HL-60/S4 treated with retinoic acid at 250 ng/mL for 4 days and 3 days (cell line): ENCODE measurements around the gene LARP4.

Experiments
- in situ Hi-C: fragments of 300-500 bp; cut with MboI; formaldehyde crosslinking; loops from 2 replicates; pipeline ENCODE4 v1.7.0; 2022; ENCODE audit warnings: low sequenced_read_pairs

Gene LARP4

DNA sequence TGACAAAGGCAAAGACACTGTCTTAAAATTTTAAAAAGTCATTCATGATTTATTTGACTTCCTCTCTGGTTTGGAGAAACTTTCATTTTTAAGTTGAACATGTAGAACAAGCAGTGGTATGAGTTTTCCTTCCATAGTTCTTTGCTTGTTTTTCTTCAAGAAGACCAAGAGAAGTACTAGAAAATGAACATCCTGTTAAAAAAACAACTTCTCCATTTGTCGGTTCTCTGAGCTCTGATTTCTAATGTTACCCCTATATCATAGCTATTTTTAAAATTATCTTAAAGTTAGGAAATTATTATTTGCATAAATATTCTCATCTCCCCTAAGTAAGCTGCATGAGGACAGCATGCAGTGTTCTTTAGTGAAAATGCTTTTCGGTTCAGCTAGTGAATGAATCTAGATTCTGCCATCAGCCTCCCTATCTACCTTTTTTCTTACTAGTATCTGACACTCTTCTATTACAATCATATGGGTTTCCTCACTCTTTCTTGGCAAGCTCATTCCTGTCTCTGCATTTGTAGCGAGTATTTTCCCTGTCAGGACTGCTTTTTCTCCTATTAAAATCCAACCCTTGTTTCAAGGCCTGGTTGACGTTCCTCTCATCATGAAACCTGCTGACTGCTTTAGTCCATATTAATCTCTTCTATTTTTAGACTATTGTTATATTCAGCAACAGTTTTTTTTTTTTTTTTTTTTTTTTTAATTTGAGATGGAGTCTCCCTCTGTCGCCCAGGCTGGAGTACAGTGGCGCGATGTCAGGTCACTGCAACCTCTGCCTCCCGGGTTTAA, 119.9 kb downstream of the LARP4 start:
- in situ Hi-C loops = loop anchor here (25.0 kb wide), 1 partner anchor 792 kb away; the partner anchor contains the start of gene BIN2

DNA sequence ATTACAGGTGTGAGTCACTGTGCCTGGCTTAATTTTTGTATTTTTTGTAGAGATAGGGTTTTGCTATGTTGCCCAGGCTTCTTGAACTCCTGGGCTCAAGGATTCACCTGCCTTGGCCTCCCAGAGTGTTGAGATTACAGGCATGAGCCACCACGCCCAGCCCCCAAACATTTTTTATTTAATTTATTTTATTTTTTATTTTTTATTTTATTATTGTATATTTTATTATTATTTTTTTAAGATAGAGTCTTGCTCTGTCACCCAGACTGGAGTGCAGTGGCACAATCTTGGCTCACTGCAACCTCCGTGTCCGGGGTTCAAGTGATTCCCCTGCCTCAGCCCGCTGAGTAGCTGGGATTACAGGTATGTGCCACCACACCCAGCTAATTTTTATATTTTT, 121.1 kb downstream of the LARP4 start:
- in situ Hi-C loops = loop anchor here (25.0 kb wide), 1 partner anchor 791 kb away; the partner anchor contains the start of gene BIN2

DNA sequence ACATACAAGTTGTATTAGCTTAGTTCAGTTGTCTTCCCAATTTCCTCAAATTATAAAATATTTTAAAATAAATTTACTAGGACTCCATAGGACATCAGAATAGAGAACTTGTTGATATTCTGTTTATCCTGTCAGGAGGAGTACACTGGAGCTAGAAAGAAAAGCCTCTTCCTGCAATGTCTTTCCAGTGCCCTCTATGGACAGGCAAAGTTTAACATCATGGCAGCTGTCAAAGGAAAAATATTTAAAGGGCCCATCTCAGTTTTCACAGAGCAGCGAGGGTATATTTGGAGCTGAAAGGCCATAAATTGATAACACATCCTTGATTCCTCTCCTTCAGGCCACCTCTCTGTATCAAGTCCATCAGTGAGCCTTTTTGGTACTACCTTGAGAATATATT, 123.1 kb downstream of the LARP4 start:
- in situ Hi-C loops = loop anchor here (25.0 kb wide), 1 partner anchor 789 kb away; the partner anchor contains the start of gene BIN2

DNA sequence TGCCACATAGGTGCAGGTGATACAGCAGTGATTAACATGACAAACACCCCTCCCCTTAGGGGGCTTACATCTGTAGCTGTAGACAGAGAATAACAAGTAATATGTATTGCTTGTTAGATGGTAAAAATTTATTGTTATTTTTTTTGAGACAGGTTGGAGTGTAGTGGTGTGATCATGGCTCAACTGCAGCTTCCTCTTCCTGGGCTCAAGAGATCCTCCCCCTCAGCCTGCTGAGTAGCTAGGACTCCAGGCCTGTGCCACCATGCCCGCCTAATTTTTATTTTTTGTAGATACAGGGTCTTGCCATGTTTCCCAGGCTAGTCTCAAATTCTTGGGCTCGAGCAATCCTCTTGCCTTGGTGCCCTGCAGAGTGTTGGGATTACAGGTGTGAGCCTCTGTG, 123.9 kb downstream of the LARP4 start:
- in situ Hi-C loops = loop anchor here (25.0 kb wide), 1 partner anchor 788 kb away; the partner anchor contains the start of gene BIN2

DNA sequence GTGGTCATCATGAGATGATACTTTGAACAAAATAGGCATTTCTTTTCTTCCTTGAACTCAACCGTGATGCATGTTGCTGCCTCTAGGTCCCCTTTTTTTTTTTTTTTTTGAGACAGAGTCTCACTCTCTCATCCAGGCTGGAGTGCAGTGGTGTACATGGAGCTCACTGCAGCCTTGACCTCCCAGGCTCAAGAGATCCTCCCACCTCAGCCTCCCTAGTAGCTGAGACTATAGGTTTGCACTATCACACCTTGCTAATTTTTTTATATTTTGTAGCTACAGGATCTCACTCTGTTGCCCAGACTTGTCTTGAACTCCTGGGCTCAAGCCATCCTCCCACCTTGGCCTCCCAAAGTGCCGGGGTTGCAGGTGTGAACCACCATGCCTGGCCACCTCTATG, 124.7 kb downstream of the LARP4 start:
- in situ Hi-C loops = no loop called here

DNA sequence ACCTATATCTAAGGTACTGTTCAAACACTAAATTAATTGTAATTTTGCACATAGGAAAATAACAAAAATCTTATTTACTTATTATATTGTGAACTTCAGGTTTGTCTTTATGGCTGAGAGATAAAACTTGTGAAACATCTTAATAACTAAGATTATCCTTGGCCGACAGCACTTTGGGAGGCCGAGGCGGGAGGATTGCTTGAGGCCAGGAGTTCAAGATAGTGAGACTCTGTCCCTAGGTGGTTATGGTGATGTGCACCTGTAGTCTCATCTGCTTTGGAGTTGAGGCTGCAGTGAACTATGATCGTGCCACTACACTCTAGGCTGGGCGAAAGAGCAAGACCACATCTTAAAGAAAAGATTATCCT, 126.7 kb downstream of the LARP4 start:
- in situ Hi-C loops = no loop called here

DNA sequence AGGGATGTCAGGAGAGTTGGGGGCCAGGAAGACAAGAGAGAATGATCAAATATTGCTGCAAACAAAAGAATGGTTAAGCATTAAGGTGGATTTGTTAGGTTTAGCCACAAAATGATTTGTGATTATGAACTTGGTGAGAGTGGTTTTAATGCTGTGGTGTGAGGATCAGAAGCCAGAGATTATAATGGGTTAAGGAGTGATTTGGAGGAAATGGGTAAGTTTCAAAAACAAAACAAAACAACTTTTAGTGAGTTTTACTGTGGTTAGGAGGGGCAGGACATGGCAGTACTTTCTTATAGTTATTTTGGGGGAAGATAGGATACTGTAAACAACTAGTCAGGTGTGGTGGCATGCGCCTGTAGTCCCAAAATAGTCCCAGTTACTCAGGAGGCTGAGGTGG, 128.1 kb downstream of the LARP4 start:
- in situ Hi-C loops = no loop called here

DNA sequence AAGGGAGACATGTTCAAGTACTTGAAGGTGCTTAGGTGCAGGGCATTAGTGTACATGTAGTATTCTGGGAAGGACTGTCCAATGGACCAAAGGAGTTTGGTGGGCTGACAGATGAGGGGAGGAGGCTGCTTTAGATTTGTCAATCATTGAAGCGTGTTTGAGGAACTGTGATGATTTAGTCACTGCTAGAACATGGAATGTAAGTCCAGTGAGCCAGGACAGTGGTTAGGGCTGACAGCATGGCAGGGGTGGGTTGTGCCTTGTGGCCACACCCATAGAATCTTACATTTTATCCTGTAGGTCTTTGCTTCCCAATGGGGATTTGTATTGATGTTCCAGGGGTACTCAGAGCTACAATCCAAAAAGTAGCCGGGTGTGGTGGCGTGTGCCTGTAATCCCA, 128.7 kb downstream of the LARP4 start:
- in situ Hi-C loops = no loop called here
